Kidney epithelial cell (primary cell): ENCODE measurements around the gene GIPR. TPM values are rescaled to one million over a fixed set of nuclear protein-coding genes. Genes with fewer than 3 reads are reported as not detected.
A peak's percentile ranks its signal among the peaks of the same experiment; 100 is the strongest.

Source experiments
- DNase-seq: peaks from one replicate; pipeline ENCODE4 v3.0.0-alpha.2; 2010; ENCODE audit warnings: low read depth
- H3K27me3 ChIP-seq: 2 replicates; pipeline ENCODE4 v1.6.0; 2011; ENCODE audit warnings: low read length; ENCODE audit not compliant: control insufficient read depth, insufficient read depth
- H3K36me3 ChIP-seq: 2 replicates; pipeline ENCODE4 v1.5.1; 2011; ENCODE audit warnings: low read length; ENCODE audit not compliant: control insufficient read depth, insufficient read depth
- H3K4me3 ChIP-seq: 2 replicates; pipeline ENCODE4 v1.5.1; 2011; ENCODE audit warnings: low read depth, mild to moderate bottlenecking, control low read depth, low read length
- CTCF ChIP-seq: IDR thresholded peaks from 2 replicates; pipeline ENCODE4 v1.5.1; 2011; ENCODE audit warnings: mild to moderate bottlenecking, moderate library complexity, low read length, control low read depth, inconsistent platforms; ENCODE audit not compliant: insufficient read depth, poor library complexity, severe bottlenecking
- total RNA-seq: library from RNA; depleted of rRNA; stranded (reverse); fragments of >200 nt; gene quantifications from 2 replicates; pipeline ENCODE4 v1.2.3, GENCODE V29; 2015

GIPR gene
- total RNA-seq, 1 donor from 2014 or later, result 0.46 TPM

GRCh38 chr19:45638930-45639729 is 28.9 kb upstream of the GIPR start, which contains the start of gene EML2:
EML2 (minus strand) TSS chr19:45639397; CDS start chr19:45639376, 21 bp downstream.
- no peak for DNase-seq

GRCh38 chr19:45640849-45641273 is 27.2 kb upstream of the GIPR start:
- H3K4me3 ChIP-seq, result no peak overlapping the region

More at GRCh38 chr19:45638930-45639729, 28.9 kb upstream of the GIPR start, which contains the start of gene EML2:
- peak; percentile 44 for TF ChIP-seq CTCF
- no peaks in the 10 kb centered on the region for H3K36me3 ChIP-seq
- peak within 1 kb of the TSS; percentile 66 for H3K4me3 ChIP-seq
- H3K27me3 ChIP-seq, result no peaks in the 10 kb centered on the region

GRCh38 chr19:45641274-45642105 is 26.5 kb upstream of the GIPR start:
- H3K36me3 ChIP-seq, result no peaks in the 10 kb centered on the region
- no peak for TF ChIP-seq CTCF
- H3K4me3 ChIP-seq, result peak overlapping the region; percentile 13
- DNase-seq, result peak; percentile 72
- peaks cover 8% of the 10 kb centered on the region for H3K27me3 ChIP-seq

More at GRCh38 chr19:45640849-45641273, 27.2 kb upstream of the GIPR start:
- Histone ChIP-seq H3K36me3 (no peaks in the 10 kb centered on the region), H3K27me3 (peaks cover 8% of the 10 kb centered on the region)
- no peak for DNase-seq
- no peak for TF ChIP-seq CTCF

GRCh38 chr19:45643024-45643926 is 24.7 kb upstream of the GIPR start:
- no peak for DNase-seq
- Histone ChIP-seq H3K27me3 (peaks cover 8% of the 10 kb centered on the region), H3K4me3 (peak overlapping the region; percentile 21), H3K36me3 (no peaks in the 10 kb centered on the region)
- peak; percentile 99 for TF ChIP-seq CTCF
